HG02884 (cell line): Measurements from ENCODE around the gene STXBP2.
"Not testable (repeated sequence)": the region's sequence is repeated elsewhere in the genome, so short reads cannot be mapped to it uniquely, and the experiment has no call there.

Experiments used
- ATAC-seq: cut with Tn5 transposase; IDR thresholded peaks from one replicate; pipeline ENCODE4 v1.9.1; 2021; ENCODE audit warnings: mild to moderate bottlenecking, moderate library complexity; ENCODE audit not compliant: unreplicated experiment

The STXBP2 gene

DNA sequence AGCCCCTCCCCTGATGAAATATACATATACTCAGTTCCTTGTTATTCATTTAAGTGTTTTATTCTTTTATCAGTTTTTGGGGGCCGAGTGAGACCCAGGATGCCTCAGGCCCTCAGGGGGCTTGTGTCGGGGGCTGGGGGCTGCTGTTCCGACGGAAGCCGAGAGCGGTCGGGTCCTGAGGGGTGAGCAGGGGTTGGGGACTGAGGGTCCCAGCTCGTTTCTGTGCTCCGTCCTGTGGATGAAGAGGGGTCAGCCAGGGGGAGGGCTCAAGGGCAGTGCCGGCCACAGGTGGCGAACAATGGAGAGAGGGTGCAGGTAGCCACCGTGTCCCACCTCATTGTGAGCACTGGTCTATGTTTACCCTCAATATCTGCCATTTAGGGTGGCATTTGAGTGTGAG lies 5.3 kb upstream of the STXBP2 start:
- no peak for ATAC-seq

DNA sequence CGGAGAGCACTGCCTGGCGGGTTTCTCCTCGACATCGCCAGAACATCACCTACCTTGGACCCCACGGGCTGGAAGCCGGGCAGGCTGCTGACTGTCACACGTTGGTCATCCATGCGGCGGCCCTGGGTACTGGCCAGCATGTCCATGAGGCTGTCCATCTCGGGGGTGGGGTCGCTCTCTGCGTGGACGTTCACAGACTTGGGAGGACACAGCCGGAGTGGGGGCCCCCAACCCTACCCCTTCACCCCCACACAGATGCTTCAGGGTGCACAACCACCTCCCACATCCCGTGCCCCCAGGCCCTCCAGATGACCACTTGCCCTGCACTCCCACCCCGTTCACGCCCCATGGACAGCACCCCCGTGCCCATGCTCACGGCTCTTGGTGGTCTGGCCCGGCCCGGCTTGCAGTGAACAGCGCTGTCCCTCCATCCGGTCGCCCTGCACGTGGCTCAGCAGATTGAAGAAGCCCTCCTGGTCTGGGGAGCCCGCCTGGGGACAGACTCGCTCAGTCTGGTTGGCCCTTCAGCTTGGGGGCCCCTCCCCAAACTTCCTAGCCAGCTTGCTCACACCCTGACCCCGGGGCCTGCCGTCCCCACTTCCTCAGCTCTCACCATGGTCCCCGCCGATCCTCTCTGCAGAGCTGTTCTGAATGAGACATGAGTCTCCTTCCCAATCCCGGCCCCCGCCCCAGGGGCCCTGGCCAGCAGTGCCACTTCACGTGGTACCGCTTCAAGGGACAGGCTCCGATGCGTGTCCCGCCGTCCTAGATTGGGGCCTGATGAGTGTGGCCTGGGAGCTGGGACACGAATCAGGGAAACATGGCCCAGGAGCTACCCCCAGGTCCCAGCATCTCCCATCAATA lies 4.3 kb upstream of the STXBP2 start:
- no peak for ATAC-seq

DNA sequence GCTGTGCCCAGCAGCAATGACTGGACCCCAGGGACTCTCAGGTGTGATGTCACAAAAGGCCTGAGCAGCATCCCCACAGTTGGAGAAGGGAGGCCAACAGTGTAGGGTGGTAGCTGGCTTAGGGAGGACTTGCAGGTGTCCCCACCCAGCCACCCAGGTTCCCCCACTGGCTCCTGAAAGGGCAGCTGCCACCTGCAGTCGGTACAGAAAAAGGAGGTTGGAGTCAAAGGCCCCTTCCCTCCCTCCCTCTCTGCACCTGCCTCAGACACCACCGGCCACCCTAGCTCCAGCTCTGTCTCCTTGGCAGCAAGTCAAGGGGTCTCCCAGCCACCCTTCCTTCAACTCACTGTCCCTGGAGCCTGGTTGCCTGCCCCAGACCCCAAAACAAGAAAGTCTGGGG lies 3.2 kb upstream of the STXBP2 start, which contains the start of gene PCP2:
Gene PCP2 (minus strand): TSS at position 22 of the 400 bp plus-strand sequence. CDS start 262 bp downstream, outside the sequence.
- ATAC-seq, result no peak

DNA sequence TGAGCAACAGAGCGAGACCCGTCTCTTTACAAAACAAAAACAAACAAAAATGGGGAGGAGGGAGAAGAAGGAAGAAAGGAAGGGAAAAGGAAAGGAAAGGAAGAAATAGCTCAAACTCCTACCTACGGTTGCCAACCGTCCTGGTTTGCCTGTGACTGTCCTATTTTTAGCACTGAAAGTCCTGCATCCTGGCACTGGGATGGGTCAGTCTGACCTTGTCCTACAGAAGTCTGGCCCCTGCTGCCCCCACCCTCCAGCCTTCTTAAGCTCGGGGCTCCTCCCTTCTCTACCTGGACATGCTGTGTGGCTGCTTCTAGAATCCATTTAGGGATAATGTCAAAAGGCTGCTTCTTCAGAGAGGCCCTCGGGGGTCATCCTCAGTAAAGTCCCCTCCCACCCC lies 1.2 kb upstream of the STXBP2 start:
- ATAC-seq, result no peak

DNA sequence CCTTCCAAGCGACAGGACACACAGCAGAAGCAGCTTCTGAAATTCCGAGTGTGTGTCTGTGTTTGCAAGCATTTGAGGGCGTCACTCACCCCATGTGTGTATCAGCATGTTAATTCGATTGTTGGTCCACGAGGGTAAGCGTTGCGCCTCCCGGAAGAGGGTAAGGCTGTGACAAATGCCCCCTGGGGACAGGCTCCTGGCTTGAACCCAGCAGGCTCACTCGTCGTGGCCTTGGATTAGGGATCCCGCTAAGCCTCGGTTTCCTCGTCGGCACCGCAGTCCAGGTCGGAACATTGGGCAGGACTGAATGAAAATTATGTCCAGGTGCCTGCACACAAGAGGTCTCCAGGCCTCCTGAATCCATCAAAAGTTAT lies 606 bp upstream of the STXBP2 start:
- no peak for ATAC-seq

DNA sequence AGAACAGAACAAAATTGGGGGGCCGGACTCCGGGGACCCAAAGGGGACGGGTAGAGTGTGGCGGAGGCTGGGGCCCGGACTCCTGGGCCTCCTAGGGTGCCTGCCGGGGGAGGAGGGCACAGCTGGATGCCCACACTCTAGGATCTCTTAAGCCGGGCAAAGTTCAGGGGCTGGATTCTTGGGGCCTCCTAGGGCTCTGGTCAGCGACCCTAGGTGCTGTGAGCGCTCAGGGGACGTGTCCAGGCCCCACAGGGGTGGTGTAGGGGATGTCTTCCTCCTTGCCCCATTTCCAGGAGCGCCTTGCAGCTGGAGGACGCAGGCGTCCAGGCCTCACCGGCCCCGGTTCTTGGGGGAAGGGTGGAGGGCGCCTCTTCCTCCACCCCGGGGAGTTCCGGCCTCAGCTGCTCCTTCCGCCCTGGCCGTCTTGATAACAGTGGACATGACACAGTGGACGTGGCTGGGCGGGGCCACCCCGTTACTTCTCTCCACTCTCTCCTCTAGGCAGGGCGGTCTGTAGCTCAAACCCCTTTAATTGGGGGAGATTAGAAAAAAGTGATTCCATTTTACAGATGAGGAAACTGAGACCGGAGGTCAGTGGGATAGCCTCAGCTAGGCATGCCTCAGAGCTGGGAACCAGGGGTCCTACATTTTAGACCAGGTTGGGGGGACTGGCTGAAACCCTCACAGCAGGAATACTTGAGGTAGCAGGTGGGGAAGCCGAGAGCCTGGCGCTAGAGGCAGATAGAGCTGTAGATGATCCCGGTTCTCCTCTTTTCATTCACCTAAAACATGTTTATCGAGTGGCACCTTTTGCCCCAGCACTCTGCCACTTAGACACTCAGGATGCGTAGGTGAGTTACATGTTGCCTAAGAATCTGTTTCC lies 705 bp downstream of the STXBP2 start:
- ATAC-seq, result no peak

DNA sequence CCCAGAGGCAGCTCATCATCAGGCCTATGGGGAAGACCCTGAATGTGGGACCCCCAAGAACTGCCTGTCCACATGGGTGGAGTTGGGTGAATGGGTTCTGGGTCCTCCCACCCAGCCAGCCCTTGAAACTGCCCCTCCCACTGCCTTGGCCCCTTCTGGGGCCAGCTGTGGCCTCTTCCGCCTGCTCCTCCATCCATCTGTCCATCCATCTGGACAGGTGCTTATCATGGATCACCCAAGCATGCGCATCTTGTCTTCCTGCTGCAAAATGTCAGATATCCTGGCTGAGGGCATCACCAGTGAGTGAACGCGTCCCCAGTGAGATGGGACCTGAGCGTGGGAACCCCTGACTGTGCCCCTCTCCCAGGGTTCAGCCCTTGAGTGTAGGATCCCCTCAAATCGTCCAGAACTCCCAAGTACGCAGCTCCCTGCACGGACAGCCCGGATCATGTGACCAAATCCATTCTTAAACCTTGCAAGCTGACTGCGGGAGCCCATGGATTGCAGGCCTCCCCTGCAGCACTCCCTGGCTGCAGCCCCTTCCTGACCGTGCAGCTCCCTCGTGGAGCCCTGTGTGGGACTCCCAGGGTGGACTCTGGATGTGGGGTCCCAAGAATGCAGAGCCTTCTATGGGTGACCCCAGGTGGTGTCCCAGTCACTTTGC lies 2.0 kb downstream of the STXBP2 start:
- ATAC-seq, result no peak

GRCh38 chr19:7639863-7640348 lies 3.0 kb downstream of the STXBP2 start:
- no peak for ATAC-seq

DNA sequence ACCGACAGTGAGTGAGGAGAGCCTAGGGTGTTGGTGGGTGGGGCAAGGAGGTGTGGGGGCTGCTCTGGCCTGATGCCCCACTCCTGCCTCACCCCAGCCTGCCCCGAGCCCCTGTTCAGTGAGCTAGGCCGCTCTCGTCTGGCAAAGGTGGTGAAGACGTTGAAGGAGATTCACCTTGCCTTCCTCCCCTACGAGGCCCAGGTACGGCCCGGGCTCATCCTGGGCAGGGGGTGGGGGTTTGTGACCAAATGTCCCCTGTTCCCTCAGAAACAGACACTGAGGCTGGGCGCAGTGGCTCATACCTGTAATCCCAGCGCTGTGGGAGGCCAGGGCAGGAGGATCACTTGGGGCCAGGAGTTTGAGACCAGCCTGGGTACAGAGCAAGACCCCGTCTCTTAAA lies 3.9 kb downstream of the STXBP2 start:
- ATAC-seq, result no peak

GRCh38 chr19:7641290-7642276 lies 4.7 kb downstream of the STXBP2 start:
- no peak for ATAC-seq

DNA sequence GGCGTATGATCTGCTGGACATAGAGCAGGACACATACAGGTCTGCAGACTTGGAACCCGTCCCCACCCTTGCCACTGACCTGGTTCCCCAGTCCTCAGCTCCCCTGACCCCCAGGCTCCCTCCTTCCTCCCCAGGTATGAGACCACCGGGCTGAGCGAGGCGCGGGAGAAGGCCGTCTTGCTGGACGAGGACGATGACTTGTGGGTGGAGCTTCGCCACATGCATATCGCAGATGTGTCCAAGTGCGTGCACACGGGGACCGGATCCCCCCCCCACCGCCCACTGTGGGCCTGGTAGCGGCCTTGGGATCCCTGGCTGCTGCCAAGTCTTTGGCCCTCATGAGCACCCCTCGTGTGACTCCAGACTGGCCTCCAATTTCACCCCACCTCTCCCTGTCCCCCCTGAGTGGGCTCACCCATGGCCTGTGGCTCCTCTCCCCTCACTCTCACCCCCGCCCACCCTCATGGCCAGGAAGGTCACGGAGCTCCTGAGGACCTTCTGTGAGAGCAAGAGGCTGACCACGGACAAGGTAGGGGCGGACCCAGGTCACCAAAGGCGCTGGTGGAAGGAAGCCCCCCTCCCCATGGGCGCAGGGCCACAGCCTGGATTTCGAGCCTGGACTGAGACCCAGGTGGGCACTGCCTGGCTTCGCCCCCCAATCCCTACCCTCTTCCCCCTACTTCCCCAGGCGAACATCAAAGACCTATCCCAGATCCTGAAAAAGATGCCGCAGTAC lies 5.6 kb downstream of the STXBP2 start:
- ATAC-seq, result no peak

DNA sequence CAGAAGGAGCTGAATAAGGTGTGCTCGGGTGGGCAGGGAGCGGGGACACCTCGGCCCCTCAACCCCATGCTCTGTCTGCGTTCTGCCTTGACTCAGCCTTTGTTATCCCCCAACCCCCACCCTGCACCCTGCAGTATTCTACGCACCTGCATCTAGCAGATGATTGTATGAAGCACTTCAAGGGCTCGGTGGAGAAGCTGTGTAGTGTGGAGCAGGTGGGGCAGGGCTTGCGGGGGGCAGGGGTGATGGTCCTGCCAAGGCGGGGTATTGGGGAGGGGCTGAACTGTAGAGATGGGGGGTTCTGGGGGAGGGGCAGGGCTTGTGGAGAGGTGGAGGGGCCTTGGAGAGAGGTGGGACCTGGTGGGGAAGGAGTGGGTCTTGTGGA lies 6.1 kb downstream of the STXBP2 start:
- no peak for ATAC-seq

GRCh38 chr19:7643629-7644549 lies 7.0 kb downstream of the STXBP2 start:
- ATAC-seq, result not testable (repeated sequence)

DNA sequence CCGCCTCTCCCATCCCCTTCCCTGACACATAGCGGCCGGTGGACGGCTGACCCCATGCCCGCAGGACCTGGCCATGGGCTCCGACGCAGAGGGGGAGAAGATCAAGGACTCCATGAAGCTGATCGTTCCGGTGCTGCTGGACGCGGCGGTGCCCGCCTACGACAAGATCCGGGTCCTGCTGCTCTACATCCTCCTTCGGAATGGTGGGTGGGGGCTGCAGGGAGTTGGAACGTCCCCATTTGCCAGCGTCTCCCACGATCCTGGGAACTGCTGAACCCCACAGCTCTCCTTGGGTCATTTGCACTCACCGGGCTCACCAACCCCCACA lies 7.6 kb downstream of the STXBP2 start:
- no peak for ATAC-seq

DNA sequence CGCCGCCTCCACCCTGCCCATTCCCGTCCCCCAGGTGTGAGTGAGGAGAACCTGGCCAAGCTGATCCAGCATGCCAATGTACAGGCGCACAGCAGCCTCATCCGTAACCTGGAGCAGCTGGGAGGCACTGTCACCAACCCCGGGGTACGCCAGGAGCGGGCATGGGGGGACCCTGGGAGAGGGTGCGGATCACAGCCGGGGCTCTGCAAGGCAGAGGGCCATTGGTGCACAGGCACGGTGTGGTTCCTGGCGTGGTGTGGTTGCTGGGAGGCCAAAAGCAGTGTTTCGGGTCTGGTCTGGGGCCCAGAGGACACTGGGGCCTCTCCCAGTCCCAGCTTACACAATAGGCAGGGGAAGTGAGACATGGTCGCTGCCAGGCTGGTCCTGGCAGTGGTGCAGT lies 8.3 kb downstream of the STXBP2 start:
- ATAC-seq, result no peak

DNA sequence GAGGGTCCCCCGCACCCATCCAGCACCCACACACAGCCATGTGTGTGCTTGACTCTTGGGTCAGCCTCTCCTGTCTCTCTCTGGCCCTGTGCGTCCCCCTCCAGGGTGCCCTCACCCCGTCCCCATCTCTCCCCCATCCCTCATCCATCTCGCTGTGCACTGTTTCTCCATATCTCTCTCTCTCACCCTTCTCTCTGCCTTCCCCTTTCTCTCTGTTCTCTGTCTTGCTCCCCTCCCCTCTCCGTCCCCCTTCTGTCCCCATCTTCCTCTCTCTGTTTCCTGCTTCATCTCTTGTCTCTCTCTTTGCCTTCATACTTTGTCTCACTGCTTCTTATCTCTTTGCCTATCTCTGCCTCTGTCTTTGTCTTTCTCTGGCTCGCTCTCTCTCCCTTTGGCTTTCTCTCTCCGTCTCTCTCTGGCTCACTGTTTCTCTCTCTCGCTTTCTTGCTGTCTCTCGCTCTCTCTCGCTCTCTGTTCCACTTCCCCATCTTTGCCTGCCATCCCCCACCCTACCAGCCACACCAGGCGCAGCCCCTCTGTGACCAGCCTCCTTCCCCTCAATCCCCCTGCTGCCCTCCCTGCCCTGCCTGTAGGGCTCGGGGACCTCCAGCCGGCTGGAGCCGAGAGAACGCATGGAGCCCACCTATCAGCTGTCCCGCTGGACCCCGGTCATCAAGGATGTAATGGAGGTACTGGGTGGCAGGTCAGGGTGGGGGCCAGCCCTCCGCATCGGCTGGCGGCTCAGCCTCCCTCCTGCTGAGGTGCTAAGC lies 8.9 kb downstream of the STXBP2 start:
- no peak for ATAC-seq

GRCh38 chr19:7646426-7646700 lies 9.5 kb downstream of the STXBP2 start:
- ATAC-seq, result no peak

- no peak for ATAC-seq
Observed at GRCh38 chr19:7647156-7647555, 10.2 kb downstream of the STXBP2 start.
